Mononuclear cell (primary cell): Measurements from ENCODE around the gene SCARF2. TPM values are rescaled to one million over a fixed set of nuclear protein-coding genes. Genes with fewer than 3 reads are reported as not detected.
"Not testable (repeated sequence)": the region's sequence is repeated elsewhere in the genome, so short reads cannot be mapped to it uniquely, and the experiment has no call there.

Source experiments
- H3K27me3 ChIP-seq: 2 replicates; pipeline ENCODE4 v1.6.0; 2011; ENCODE audit warnings: low read length, control low read depth; ENCODE audit not compliant: insufficient read depth
- H3K4me1 ChIP-seq: 2 replicates; pipeline ENCODE4 v1.5.1; 2011; ENCODE audit warnings: mild to moderate bottlenecking, low read length, control low read depth; ENCODE audit not compliant: insufficient read depth
- H3K4me3 ChIP-seq: 2 replicates; pipeline ENCODE4 v1.5.1; 2011; ENCODE audit warnings: mild to moderate bottlenecking, low read length, moderate library complexity
- H3K9me3 ChIP-seq: 2 replicates; pipeline ENCODE4 v1.5.1; 2011; ENCODE audit warnings: low read depth, mild to moderate bottlenecking, control low read depth, low read length
- total RNA-seq: library from RNA; depleted of rRNA; stranded (reverse); fragments of >200 nt; gene quantifications from one replicate; pipeline ENCODE4 v1.2.3, GENCODE V29; 2012

SCARF2 gene
- total RNA-seq, 1 donor: 1.6 TPM

DNA sequence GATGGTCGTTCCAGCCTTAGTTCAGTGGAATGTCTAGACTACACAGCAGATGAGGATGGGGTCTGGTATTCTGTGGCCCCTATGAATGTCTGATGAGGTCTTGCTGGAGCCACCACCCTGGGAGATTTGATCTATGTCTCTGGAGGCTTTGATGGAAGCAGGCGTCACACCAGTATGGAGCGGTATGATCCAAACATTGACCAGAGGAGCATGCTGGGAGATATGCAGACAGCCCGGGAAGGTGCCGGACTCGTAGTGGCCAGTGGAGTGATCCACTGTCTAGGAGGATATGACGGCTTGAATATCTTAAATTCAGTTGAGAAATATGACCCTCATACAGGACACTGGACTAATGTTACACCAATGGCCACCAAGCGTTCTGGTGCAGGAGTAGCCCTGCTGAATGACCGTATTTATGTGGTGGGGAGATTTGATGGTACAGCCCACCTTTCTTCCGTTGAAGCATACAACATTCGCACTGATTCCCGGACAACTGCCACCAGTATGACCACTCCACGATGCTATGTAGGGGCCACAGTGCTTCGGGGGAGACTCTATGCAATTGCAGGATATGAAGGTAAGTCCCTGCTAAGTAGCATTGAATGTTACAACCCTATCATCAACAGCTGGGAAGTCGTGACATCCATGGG, 13.6 kb upstream of the SCARF2 start:
- peaks cover 21% of the 10 kb centered on the region for H3K4me1 ChIP-seq
- H3K4me3 ChIP-seq, H3K9me3 ChIP-seq, H3K27me3 ChIP-seq: not testable (repeated sequence)

DNA sequence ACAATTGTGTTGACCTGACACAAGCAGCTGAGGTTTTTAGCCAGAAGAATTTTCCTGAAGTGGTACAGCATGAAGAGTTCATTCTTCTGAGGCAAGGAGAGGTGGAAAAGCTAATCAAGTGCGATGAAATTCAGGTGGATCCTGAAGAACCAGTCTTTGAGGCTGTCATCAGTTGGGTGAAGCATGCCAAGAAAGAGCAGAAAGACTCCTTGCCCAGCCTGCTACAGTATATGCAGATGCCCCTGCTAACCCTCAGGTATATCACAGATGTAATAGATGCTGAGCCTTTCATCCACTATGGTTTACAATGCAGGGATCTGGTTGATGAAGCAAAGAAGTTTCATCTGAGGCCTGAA, 12.9 kb upstream of the SCARF2 start:
- Histone ChIP-seq H3K4me3 (no peak overlapping the region), H3K4me1 (peaks cover 15% of the 10 kb centered on the region), H3K27me3 (no peaks in the 10 kb centered on the region), H3K9me3 (no peaks in the 10 kb centered on the region)

DNA sequence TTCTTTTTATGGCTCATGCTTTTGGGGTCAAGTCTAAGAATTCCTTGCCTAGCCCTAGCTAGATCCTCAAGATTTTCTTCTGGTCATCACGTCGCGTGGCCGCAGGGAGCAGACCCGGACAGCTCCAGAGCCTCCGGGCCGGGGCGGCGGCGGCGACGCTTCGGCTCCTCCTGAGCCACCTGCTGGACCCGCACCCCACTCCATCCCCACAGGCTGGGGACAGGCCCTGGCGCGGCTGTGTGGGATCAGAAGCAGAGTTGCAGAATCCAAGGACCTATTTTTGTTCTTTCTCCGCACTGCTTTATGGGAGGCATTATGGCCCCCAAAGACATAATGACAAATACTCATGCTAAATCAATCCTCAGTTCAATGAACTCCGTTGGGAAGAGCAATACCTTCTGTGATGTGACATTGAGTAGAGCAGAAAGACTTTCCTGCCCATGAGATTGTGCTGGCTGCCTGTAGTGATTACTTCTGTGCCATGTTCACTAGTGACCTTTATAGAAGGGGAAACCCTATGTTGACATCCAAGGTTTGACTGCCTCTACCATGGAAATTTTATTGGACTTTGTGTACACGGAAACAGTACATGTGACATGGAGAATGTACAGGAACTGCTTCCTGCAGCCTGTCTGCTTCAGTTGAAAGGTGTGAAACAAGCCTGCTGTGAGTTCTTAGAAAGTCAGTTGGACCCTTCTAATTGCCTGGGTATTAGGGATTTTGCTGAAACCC, 12.4 kb upstream of the SCARF2 start:
- Histone ChIP-seq H3K9me3 (no peaks in the 10 kb centered on the region), H3K4me1 (peaks cover 11% of the 10 kb centered on the region), H3K4me3 (no peak overlapping the region), H3K27me3 (no peaks in the 10 kb centered on the region)

- H3K4me3 ChIP-seq: no peak overlapping the region
- H3K4me1 ChIP-seq: no peaks in the 10 kb centered on the region
- H3K9me3 ChIP-seq: no peaks in the 10 kb centered on the region
- H3K27me3 ChIP-seq: no peaks in the 10 kb centered on the region
Measured at GRCh38 chr22:20448630-20449029, 11.0 kb upstream of the SCARF2 start.

GRCh38 chr22:20446383-20446970, 8.9 kb upstream of the SCARF2 start:
- Histone ChIP-seq H3K4me3 (no peak overlapping the region), H3K4me1 (no peaks in the 10 kb centered on the region), H3K9me3 (no peaks in the 10 kb centered on the region), H3K27me3 (no peaks in the 10 kb centered on the region)

GRCh38 chr22:20444325-20444724, 6.7 kb upstream of the SCARF2 start:
- Histone ChIP-seq H3K27me3 (no peaks in the 10 kb centered on the region), H3K9me3 (no peaks in the 10 kb centered on the region), H3K4me1 (no peaks in the 10 kb centered on the region), H3K4me3 (no peak overlapping the region)

DNA sequence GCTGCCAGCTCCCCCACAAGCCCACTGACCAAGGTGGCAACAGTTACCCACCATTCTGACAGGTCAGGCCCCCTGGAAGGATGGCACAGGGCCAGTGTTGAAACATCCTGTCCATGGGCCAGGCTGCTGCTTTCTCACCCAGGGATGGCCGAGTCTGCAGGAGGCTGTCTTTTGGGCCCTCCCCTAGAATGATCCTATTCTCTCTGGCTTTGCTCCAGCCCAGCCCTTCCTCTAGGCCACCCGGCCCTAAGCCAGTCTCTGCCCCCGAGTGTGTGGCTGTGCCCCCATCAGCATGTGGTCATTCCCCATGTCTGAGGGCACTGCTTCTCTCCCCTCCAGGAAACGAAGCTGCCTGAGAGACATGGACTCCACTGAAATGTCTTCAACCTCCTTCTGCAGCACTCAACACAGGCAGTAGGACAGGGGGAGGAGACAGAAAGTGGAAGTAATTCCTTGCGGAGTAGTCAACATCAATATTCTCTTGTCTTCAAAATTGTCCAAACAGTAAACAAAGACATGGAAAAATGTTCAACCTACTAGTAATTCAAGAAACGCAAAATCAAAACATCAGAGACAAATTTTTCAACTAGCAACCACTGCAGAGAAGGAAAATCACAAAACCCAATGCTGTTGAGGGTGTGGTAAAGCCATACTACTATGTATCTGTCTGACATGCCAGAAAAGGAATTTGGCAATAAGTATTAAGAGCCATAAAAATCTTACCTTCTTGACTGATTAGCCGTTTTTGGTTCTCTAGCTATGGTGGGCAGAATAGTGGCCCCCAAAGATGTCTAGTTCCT, 5.1 kb upstream of the SCARF2 start:
- H3K4me3 ChIP-seq: no peak overlapping the region

DNA sequence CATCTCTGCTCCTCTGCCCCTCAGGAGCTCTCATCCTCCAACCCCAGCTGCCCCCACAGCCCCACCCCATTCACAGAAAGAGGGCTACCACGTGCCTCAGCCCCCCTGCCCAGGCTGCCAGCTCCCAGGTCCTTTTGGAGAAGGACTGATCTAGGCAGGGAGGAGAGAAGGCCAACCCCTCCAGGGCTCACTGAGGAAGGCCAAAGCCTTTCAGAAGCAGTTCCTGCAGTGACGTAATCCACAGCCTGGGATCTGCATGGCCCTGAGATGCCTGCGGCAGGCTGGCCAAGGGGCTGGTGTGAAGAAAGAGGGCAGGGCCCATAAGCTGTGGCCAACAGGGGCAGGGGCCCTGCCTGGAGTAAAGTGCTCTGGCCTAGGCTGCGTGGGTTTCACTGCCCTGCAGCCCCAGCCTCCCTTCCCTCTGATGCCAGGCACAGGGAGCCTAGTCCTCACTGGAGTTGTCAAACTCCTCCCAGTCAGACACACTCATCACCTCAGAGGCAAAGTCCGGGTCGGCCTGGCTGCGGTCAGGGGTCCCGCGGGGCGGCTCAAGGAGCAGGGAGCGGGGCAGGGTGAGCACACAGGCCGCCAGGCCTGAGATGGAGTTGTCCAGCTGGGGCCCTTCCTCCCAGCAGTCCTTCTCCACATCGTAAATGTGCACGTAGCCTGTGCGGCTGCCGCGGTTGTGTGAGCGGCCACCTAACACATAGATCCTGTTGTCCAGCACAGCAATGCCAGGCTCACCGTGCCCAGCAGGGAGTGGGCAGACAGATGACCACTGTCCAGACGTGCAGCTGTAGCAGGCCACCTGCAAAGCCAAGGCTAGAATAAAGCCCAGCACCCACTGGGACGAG, 4.2 kb upstream of the SCARF2 start:
- Histone ChIP-seq H3K4me3 (no peak overlapping the region), H3K4me1 (peaks cover 11% of the 10 kb centered on the region), H3K9me3 (no peaks in the 10 kb centered on the region), H3K27me3 (peaks cover 12% of the 10 kb centered on the region)

More for the DNA sequence above, 5.1 kb upstream of the SCARF2 start:
- peaks cover 7% of the 10 kb centered on the region for H3K27me3 ChIP-seq
- no peaks in the 10 kb centered on the region for H3K9me3 ChIP-seq
- H3K4me1 ChIP-seq: peaks cover 6% of the 10 kb centered on the region

DNA sequence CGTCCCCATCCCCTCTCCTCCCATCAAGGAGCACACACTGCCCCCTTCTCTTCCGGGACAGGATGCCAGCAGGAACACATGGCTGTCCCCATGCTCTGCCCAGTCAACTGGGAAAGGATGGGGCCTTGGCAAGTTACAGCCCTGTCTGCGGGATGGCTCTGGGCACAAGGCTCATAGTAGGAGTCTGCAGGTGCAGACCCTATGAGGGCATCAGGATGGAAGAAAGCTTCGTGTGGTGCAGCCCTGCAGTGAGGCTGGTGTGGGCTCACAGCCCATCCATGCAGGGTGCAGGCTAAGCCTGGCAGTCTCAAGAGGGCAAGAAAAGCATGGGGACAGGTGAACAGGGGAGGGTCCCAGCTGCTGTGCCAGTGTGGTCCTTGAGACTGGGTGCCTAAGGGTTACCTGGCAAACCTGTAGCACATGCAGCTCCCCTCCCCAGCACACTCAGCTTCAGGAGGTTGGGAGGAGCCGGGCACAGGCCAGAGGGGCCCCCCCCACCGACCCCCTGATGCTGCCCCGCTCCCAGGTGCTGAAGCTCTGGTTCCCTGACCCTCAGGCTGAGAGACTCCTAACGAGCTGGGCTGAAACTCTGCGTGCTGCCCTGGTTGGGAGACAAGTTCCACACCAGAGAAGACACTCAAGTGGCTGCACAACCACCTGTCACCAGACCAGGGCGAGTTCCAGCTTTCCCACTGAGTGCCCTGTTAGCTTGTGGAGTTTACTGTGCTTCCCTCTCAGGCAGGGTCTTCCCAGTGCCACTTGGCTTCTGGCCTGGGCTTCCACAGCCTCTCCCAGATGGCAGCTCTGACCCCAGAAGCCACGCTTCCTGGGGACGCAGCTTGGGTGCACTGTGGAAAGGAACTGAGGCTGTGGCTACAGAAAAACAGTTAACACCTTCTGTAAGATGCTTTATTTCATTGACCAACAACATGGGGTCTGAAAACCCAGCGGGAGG, 3.3 kb upstream of the SCARF2 start:
- peaks cover 21% of the 10 kb centered on the region for H3K4me1 ChIP-seq
- H3K27me3 ChIP-seq: peaks cover 19% of the 10 kb centered on the region
- H3K4me3 ChIP-seq: no peak overlapping the region
- H3K9me3 ChIP-seq: no peaks in the 10 kb centered on the region

DNA sequence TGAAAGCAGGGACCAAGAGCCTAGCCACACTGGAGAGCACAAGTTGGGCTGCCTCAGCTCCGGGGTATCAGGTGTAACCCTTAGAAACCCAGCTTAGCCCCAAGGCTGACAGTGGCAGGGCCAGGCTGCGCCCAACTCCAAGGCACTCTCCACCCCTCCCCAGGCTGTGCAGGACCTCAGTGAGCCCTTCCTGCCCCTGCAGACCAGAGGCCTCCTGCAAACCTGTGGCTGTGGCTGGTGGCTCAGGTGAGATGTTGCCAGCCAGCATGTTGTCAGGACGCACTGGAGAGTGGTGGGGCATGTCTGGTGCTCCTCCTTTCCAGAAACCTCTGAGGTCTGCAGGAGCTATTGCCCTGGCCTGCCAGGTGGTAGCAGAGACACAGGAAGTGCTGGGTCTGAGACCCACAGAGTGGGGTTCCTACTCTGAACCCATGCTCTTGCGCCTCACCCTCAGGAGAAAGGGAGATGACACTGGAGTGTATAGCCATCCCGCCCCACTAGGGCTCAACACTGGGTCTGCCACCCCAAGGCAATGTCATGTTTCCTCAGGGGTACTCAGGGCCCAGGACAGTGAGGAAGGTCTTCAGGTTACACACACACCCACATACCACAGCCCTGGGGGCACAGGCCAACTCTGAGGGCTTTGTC, 2.4 kb upstream of the SCARF2 start:
- peaks cover 21% of the 10 kb centered on the region for H3K4me1 ChIP-seq
- peaks cover 27% of the 10 kb centered on the region for H3K27me3 ChIP-seq
- H3K4me3 ChIP-seq: no peak overlapping the region
- no peaks in the 10 kb centered on the region for H3K9me3 ChIP-seq

DNA sequence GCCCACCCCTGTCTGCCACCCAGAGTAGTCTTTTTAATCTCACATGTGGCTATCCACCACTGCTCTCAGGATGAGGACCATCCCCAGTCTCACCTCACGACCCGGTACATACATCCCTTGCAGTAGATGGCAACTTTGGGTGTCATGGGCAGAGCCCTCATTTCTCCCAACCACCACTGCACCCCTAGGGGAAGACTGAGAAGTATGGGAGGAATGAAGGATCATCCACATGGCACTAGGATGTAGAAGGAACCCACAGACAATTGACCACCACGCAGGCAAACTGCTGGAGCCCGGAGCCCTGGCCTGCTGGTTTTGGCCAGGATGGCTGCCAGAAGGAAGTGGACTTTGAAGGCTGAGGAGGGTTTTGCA, 1.9 kb upstream of the SCARF2 start:
- Histone ChIP-seq H3K4me3 (no peak overlapping the region), H3K9me3 (no peaks in the 10 kb centered on the region), H3K4me1 (peaks cover 21% of the 10 kb centered on the region), H3K27me3 (peaks cover 32% of the 10 kb centered on the region)

DNA sequence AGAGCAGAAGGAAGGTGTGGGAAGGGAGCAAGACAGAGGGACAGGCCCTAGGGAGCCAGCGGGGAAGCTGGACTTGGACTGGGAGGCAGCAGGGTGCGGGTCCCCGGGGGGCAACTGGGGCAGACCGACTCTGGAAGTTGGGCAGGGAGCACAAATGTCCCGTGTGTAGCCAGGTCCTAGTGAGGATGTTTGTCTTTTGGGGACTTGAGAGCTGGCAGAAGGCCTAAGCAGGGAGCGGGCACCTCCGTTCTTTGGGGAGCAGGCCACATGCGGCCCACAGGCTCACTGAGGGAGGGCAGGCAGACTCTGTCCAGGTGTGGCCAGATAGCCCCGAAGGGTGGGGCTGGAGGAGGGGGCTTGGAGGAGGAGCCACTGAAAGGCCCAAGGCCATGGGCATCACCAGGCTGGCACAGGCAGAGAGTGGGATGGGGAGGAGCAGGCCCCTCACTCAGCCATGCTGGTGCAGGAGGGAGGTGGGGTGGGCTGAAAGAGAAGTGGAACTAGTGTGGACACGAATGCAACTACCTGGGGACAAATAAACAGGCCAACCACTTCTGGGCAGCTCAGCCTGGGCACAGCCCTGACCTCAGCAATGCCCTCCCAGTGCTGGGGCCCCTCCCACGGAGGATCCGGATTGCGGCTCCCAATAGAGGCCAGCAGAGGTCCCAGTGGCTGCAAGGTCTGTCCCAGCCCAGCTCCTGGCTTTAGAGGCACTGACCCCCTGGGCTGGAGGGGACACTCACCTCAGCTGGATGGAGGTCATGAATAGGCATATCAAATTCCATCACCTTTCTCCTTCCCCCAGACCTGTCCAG, 1.3 kb upstream of the SCARF2 start:
- H3K4me1 ChIP-seq: peaks cover 21% of the 10 kb centered on the region
- no peak overlapping the region for H3K4me3 ChIP-seq
- peaks cover 35% of the 10 kb centered on the region for H3K27me3 ChIP-seq
- H3K9me3 ChIP-seq: no peaks in the 10 kb centered on the region

- H3K27me3 ChIP-seq: peaks cover 35% of the 10 kb centered on the region
- no peak overlapping the region for H3K4me3 ChIP-seq
- H3K4me1 ChIP-seq: peaks cover 21% of the 10 kb centered on the region
- H3K9me3 ChIP-seq: no peaks in the 10 kb centered on the region
Measured at GRCh38 chr22:20438427-20438677, 727 bp upstream of the SCARF2 start.
